GM21737 (cell line): Measurements from ENCODE around the gene GLE1.
"Not testable (repeated sequence)": the region's sequence is repeated elsewhere in the genome, so short reads cannot be mapped to it uniquely, and the experiment has no call there.

Experiments
- ATAC-seq: cut with Tn5 transposase; IDR thresholded peaks from one replicate; pipeline ENCODE4 v1.9.1; 2021; ENCODE audit warnings: mild to moderate bottlenecking, moderate library complexity; ENCODE audit not compliant: unreplicated experiment

The GLE1 gene

DNA sequence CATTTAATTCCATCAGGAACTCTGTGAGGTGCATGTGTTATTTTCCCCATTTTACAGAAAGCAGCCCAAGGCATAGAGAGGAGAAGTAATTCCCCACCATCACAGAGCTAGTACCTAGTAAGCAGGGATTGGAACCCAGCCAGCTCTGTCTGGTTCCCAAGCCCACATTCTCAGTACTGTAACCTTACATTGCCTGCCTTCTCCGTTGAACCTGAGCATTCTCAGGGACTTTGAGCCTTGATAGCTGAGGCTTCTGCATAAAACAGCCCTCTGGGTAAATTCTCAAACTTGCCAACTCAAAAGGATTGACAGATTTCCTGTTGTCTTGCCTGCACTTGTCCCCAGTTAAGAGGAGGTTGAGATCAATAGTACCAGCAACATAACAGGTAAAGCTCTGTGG lies 9.2 kb upstream of the GLE1 start:
- no peak for ATAC-seq

DNA sequence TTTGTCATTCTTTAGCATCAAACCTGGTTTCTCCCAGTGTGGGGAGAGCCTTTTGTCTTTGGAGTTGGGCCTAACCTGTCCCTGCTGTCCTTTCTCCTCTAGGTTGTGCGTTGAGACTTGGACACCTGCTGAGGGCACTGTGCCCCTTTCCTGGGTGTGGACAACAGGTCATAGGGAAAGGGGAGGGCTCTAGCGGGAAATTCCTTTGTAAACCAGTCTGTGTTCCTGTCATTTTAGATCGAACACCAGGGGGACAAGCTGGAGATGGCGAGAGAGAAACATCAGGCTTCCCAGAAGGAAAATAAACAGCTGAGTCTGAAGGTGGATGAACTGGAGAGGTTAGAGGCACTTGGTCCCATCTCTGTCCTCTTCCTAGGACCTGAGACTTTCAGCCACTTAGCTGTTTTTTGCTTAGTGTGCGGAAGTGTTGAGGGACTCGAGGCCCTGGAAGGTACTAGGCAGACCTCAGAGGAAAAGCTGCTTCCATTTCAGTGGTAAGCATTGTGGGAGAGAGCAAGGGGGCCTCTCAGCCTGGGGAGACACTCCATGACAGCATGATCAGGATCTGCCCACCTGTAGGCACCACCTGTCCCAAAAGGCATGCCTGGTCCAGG lies 8.6 kb upstream of the GLE1 start:
- ATAC-seq, result no peak

DNA sequence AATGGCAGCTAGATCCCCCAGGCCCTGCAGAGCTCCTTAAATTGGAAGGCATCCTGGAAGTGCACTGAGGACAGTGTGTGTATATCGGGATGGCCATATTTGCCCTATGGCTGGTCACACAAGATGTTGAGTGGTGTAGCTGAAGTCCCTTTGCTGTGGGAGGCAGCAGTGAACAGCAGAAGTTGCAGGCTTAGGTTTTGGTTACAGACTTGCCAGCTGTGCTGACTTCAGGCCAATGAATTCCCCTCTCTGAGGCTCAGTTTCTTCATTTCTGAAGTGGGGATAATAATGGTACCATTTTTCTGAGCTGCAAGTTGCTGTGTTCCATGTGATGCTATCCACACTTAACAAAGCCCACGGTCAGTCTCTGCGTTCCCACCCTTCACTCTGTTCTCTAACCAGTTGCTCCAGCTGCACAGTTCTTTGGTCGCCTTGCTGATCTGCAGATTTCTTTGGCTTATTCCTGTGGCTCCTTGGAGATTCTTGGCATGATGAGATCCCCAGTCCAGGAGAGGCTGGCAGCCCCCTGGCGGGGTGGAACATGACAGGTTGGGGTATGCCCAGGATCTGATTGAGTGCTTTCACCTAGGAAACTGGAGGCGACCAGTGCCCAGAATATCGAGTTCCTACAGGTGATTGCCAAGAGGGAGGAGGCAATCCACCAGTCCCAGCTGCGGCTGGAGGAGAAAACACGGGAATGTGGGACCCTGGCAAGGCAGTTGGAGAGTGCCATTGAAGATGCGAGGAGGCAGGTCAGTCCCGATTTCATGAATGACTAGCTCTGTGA lies 6.5 kb upstream of the GLE1 start:
- no peak for ATAC-seq

DNA sequence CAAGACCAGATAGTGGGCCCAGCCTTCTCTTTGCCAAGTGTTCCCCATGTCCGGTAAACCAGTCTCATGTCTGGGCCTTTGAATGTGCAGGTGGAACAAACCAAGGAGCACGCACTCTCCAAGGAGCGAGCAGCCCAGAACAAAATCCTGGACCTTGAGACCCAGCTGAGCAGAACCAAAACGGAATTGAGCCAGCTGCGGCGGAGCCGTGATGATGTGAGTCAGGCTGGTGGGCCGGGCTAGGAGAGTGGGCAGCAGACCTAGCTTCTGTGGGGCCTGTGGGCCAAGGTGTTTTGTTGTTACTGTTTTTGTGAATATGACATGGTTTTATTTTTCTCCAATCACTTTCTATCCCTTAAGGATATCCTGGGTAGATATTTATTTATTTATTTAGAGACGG lies 5.6 kb upstream of the GLE1 start:
- no peak for ATAC-seq

DNA sequence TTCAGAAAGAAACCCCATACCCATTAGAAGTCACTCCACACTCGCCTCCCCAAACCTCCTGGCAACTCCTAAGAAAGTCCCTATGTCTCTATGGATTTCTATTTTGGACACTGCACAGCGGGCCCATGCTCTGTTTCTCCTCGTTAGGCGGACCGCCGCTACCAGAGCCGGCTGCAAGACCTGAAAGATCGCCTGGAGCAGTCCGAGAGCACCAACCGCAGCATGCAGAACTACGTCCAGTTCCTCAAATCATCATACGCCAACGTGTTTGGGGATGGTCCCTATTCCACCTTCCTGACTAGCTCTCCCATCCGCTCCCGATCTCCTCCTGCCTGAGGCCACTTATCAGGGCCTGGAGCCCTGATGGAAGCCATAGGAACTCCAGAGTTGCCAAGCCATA lies 4.6 kb upstream of the GLE1 start:
- no peak for ATAC-seq

DNA sequence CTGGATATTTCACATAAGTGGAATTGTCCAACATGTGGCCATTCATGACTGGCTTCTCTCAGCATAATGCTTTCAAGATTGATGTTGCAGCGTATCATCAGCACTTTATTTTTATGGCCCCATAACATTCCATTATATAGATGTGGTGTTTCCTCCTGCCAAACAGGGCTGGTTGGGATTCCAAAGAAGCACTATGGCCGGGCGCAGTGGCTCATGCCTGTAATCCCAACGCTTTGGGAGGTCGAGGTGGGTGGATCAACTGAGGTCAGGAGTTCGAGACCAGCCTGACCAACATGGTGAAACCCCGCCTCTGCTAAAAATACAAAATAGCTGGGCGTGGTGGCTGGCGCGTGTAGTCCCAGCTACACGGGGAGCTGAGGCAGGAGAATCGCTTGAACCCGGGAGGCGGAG lies 1.1 kb upstream of the GLE1 start:
- not testable (repeated sequence) for ATAC-seq

DNA sequence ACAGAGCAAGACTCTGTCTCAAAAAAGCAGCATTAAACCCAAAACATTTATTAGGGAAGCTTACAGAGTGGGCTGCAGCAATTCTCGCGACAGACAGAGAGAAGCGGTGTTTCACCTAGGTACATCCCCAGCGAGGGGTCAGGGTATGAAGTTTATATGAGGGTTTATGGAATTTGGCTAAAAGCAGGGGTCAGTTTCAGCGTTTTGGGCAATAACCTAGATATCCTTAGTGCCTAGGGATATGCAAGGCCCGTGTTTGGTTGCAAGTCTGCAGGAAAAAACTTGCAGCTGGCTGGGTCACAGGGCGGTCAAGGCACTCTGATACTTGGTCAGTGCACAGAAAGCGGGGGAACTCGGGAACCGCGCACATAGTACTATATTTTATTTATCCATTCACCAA lies 649 bp upstream of the GLE1 start:
- no peak for ATAC-seq

DNA sequence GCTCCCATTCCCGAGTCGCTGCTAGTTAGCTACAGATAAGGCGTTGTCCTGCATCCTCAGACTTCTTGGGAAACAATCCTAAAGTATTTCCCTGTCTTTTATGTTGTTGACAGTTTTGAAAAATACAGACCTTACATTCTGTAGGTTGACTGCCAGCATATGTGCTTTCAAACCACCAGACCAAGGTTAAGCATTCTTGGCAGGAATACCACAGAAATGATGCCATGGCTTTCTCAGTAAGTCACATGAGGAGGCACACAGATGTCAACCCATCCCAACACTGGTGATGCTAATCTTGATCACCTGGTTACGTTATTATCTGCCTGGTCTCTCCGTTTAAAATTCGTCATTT lies 871 bp downstream of the GLE1 start:
- ATAC-seq, result no peak

DNA sequence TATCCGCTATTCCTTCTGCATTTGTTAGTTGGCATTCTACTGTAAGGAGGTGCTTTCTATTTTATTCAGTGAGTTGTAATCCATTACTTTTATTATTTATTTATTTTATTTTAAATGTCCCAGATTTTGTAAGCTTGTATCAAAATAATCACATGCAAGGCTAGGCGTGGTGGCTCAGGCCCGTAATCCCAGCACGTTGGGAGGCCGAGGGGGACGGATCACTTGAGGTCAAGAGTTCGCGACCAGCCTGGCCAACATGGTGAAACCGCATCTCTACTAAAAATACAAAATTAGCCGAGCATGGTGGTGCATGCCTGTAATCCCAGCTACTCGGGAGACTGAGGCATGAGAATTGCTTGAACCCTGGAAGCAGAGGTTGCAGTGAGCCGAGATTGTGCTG lies 1.4 kb downstream of the GLE1 start:
- ATAC-seq, result not testable (repeated sequence)

DNA sequence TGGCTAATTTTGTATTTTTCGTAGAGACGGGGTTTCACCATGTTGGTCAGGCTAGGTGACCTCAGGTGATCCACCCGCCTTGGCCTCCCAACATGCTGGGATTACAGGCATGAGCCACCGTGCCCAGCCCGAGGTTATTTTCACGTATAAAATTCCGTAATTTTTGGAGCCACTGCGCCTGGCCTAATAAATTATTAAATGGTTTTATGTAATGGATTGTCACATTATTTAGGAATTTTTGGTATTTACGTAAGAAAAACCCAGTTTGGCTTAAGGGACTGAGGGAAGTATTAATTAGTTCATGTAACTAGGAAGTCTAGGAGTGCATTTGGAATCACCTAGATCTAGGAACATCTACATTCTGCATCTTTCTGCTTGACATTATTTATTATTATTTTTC lies 8.3 kb downstream of the GLE1 start:
- ATAC-seq, result no peak

DNA sequence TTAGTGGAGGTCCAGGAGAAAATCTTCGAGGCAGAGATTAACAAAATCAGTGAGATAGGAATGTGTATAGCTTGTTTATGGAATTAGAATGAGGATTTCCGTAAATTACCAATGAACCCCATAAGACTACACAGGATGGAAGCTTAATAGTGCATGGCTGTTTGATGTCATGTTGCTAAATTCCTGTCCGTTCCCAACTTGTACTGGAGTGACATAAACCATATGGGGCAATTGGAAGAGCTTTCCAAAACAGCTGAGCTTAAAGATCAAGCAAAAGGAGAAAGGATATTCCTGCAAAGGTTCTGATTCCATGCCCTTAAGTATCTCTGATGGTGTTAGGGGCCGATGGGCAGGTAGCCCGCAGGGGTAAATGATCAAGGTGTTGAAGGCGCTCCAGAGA lies 17.4 kb downstream of the GLE1 start:
- ATAC-seq, result no peak

DNA sequence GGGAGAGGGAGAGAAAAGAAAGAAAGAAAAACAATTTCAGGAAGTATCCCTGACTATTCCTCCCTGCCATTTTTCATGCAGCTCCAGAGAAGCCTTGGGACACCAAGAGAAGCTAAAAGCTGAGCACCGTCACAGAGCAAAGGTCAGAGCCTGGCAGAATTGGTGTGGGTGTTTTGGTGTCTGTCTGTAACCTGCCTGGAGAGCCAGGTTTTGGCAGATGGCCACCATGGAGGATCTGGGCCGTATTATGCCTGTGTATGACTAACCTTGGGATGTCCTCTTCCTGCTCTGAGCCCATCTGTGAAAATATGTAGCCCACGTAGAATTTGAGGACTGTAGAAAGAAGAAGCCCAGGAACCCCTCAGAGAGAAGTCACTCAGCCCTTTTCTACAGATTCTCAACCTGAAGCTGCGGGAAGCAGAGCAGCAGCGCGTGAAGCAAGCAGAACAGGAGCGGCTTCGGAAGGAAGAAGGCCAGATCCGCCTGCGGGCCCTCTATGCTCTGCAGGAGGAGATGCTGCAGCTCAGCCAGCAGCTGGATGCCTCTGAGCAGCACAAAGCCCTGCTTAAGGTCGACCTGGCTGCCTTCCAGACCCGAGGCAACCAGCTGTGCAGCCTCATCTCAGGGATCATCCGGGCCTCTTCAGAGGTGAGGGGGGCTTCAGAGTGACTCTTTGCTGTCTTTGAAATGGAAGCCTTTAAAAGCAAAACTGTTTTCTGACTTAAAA lies 18.8 kb downstream of the GLE1 start:
- no peak for ATAC-seq

DNA sequence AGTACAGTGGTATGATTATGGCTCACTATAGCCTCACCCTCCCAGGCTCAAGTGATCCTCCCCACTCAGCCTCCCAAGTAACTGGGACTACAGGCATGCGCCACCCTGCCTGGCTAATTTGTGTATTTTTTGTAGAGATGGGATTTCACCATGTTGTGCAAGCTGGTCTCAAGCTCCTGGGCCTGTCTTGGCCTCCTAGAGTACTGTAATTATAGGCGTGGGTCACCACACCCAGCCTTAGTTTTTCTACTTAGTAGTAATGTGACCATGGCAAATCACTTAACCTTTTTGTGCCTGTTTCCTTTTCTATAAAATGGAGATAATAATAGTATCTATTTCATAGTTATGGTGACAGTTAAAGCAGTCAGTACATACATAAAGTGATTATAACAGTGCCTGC lies 22.2 kb downstream of the GLE1 start:
- ATAC-seq, result no peak

DNA sequence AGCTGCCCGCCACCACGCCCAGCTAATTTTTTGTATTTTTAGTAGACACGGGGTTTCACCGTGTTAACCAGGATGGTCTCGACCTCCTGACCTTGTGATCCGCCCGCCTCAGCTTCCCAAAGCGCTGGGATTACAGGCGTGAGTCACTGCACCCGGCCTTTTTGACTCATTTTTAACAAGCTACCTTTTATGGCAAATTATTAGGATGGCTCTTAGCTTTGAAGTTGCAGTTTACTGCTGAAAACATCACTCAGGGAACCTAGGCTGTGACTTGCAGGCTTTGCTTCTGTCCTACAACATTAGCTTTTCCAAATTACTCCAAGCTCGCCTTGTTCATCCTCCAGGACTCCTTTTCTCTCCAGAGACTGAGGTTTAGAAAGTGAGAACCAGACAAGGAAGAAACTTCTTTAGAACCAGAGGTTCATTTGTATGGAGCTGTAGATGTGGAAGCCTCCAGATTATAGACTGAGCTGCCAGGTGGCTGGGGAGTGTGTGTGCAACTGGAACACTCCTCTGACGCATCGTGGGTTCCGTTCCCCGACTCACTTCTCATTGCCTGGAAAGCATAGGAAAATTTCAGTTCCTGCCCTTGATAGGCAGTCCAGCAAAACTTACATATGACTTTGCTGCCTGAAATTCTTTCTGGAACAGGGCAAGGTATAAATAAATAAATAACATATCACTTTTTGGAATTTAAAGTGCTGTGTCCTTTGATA lies 24.1 kb downstream of the GLE1 start:
- ATAC-seq, result no peak

DNA sequence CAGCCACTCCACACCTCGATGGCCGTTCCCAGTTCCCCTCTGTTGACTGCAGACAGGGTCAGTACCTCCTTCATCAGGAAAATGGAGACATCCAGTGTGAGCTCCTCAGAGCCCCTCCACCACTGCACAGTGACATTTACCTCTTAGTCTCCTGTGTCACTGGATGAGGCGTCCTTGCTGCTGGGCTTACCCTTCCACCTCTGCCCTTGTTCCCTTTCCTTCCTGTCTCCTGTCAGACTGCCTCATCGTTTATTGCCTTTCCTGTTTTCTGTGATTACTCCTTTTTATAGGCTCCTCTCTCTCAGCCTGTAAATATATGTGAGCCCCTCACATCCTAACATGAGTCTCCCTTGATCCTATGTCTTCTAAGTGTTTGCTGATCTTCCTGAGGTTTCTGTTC lies 24.7 kb downstream of the GLE1 start:
- no peak for ATAC-seq

DNA sequence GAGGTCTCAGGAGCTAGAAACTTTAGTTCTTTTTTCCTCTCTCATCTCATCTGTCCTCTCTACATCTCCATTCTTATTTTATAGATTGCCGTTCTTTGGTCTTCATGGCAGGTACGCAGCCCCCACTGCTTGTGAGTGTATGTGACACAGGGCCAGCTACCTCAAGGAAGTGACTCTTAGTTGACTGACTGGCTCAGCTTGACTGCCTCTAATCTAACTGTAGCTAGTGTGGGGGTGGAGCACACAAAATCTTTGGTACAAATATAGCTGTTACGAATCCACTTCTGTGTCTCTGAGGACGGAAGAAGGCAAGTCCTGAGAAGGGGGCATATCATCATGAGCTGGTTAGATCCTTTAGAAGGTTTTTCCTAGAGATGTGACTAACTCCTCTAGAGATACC lies 28.1 kb downstream of the GLE1 start:
- no peak for ATAC-seq

DNA sequence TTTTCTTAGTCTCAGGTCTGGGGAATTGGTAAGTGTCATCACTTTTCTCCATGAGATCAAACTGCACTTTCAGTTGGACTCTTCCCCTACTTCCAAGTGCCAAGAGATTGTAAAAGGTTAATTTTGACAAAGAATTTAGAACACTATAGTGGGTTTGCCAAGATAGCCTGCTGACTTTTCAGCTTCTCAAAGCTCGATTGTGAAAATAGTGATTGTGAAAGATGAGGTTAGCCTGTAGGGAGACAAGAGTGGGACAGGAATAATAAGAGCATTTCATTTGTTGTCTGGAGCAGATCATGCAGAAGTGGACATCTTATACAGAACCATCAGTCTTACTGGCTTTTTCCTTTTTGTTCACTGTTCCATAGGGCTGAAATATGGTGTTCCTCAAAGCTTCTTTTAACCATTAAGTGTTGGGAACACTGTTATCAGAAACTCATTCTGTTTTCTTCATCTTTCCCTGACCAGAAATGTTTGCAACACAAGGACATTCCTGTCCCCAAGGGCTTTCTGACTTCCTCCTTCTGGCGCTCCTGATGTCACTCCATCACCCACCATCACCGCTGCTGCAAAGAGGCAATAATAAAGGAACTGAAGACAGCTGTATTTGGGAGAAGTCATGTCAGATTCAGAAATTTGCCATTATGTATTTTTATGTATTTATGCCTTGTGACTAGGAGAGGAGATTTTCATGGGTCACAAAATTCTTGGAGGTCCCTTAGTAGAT lies 36.3 kb downstream of the GLE1 start:
- no peak for ATAC-seq

DNA sequence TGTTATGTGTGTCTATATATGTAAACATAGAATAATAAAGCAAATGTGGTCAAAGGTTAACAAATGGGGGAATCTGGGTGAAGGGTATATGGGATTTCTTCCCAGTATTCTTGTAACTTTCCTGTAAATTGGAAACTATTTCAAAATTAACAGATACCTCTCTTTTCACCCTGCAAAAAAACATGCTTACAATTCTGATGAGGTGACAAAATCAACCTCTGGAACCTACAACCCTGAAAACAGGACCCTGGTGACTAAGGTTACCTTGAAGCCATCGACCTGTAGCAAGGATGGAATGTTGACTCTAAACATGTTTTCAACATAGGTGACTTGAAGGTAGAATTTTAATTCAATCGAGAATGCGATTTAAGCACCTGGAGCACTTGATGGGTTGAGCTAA lies 42.0 kb downstream of the GLE1 start:
- no peak for ATAC-seq

DNA sequence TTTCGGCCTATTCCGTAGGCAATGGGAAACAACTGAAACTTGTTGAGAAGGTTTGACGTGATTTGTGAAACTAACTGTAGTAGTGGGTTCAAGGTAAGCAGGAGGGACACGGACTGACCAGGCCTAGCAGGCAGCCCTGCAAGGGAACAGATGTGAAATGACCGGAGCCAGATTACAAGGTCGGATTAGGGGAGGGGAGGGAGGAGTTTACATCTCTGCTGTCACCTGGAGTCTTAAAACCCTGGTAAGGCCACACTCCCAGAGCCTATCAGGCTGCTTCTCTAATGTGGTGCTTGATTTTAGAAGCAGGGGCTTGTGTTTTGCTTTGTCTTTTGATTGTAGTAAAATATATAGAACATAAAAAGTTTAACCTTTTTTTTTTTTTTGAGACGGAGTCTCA lies 44.4 kb downstream of the GLE1 start:
- no peak for ATAC-seq

DNA sequence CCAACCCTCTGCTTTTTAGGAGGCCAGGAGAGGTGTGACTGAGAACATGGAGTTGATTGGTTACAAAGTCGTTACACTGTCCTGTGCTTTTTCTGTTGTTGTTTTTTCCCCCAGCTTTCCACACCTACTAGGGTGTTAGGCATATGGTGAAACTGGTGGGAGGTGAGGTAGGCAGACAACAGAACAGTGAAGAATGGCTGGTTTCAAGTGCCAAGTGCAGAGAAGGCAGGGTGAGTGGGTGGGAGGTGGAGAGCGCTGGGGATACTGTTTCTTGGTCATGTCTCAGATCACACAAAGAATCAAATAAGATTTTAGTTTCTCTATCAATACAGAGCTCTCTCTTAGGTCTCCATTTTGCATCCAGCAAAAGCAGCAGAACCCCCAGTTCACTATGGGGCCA lies 45.7 kb downstream of the GLE1 start:
- no peak for ATAC-seq
